Mesothelial cell of epicardium (in vitro differentiated cells): ENCODE results near the gene SCYGR6. TPM values are rescaled to one million over a fixed set of nuclear protein-coding genes. Genes with fewer than 3 reads are reported as not detected.

Experiments used
- DNase-seq, 2 experiments: peaks; one replicate each; pipeline ENCODE4 v3.0.0; 2021; ENCODE audit warnings: low spot score in 2 of 2; ENCODE audit not compliant: unreplicated experiment in 2 of 2
- H3K27ac Mint-ChIP-seq: 2 replicates; pipeline ENCODE4 v1.8.0; 2021; ENCODE audit warnings: mixed read lengths
- H3K27me3 Mint-ChIP-seq: 2 replicates; pipeline ENCODE4 v1.8.0; 2021; ENCODE audit warnings: low read depth, mixed read lengths
- H3K36me3 Mint-ChIP-seq: 2 replicates; pipeline ENCODE4 v1.8.0; 2021; ENCODE audit warnings: mixed read lengths
- H3K4me1 Mint-ChIP-seq: 2 replicates; pipeline ENCODE4 v1.8.0; 2021; ENCODE audit warnings: mixed read lengths
- H3K4me3 Mint-ChIP-seq: 2 replicates; pipeline ENCODE4 v1.8.0; 2021; ENCODE audit warnings: mild to moderate bottlenecking, moderate library complexity, mixed read lengths
- H3K9me3 Mint-ChIP-seq: 2 replicates; pipeline ENCODE4 v1.8.0; 2021; ENCODE audit warnings: mixed read lengths
- total RNA-seq: library from RNA; stranded (reverse); gene quantifications from 3 replicates; pipeline ENCODE4 v1.2.1, GENCODE V29; 2021
- TF ChIP-seq, protein P1 (sequence below): fragments of 200-600 bp; sonication (generic); IDR thresholded peaks from one replicate; pipeline ENCODE4 v1.5.0; 2021; ENCODE audit warnings: antibody characterized with exemption; ENCODE audit not compliant: unreplicated experiment

Gene SCYGR6, protein sequence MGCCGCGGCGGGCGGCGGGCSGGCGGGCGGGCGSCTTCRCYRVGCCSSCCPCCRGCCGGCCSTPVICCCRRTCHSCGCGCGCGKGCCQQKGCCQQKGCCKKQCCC
- not detected in 3 replicates for total RNA-seq

DNA sequence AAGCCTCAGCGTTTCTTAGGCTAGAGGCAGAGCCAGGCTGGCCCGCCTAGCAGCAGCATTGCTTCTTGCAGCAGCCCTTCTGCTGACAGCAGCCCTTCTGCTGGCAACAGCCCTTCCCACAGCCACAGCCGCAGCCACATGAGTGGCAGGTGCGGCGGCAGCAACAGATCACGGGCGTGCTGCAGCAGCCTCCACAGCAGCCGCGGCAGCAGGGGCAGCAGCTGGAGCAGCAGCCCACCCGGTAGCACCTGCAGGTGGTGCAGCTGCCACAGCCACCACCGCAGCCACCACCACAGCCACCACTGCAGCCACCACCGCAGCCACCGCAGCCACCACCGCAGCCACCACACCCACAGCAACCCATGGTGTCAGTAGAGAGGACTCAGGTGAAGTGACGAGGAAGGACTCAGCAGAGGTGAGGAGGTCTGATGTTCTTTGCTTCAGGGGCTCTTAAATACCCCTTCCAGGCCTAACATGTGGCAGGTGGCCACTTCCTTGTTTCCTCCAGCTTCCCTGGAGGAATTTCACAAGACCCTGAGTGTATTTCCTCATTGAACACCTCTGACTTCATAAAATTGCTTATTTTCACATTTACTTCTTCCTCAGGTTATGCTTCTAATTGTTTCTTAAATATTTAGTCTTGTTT is at the start of gene SCYGR6:
Gene SCYGR6 (minus strand): TSS at position 364 of the 646 bp plus-strand sequence. CDS start 0 bp downstream, at position 364.
- Mint-ChIP-seq H3K27ac (no peak within 1 kb of the TSS), H3K4me1 (peaks cover 10% of the 10 kb centered on the region), H3K27me3 (no peaks in the 10 kb centered on the region), H3K9me3 (no peaks in the 10 kb centered on the region), H3K36me3 (no peaks in the 10 kb centered on the region), H3K4me3 (no peak within 1 kb of the TSS)
- no peak for DNase-seq
- TF ChIP-seq, protein P1, sequence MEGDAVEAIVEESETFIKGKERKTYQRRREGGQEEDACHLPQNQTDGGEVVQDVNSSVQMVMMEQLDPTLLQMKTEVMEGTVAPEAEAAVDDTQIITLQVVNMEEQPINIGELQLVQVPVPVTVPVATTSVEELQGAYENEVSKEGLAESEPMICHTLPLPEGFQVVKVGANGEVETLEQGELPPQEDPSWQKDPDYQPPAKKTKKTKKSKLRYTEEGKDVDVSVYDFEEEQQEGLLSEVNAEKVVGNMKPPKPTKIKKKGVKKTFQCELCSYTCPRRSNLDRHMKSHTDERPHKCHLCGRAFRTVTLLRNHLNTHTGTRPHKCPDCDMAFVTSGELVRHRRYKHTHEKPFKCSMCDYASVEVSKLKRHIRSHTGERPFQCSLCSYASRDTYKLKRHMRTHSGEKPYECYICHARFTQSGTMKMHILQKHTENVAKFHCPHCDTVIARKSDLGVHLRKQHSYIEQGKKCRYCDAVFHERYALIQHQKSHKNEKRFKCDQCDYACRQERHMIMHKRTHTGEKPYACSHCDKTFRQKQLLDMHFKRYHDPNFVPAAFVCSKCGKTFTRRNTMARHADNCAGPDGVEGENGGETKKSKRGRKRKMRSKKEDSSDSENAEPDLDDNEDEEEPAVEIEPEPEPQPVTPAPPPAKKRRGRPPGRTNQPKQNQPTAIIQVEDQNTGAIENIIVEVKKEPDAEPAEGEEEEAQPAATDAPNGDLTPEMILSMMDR, result no peak

DNA sequence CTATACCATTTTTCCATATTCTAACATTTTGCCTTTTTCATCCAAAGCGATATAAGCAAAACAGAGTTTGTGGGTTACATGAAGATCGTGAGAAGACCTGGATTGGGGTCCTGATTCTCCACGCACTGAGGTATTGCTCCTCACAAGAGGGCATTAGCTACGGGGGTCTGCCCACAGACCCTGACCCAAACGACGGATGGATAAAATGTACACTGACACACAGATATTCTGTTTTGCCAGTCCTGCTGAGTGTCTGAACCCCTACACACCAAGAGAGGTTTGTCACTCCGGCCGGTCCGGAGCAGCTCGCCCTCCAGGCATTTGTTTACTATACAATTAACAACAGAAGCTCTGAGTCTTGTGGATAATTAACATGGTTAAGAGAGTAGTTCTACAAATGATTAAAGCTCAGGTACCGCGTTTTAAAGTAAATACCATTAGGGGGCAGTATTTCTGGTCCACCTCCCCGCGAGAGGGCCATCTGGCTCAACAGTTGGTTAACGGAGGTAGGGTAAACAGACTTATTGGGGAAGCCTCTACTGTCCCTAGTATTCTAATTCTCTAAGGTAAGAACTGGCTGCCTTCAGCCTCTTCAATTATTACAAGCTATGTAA is 49.6 kb upstream of the SCYGR6 start:
- H3K27me3 Mint-ChIP-seq, result no peaks in the 10 kb centered on the region
- TF ChIP-seq, protein P1, result no peak
- no peak overlapping the region for H3K27ac Mint-ChIP-seq
- no peak for DNase-seq
- no peak overlapping the region for H3K4me3 Mint-ChIP-seq
- no peaks in the 10 kb centered on the region for H3K4me1 Mint-ChIP-seq
- H3K36me3 Mint-ChIP-seq, result no peaks in the 10 kb centered on the region
- H3K9me3 Mint-ChIP-seq, result no peaks in the 10 kb centered on the region

DNA sequence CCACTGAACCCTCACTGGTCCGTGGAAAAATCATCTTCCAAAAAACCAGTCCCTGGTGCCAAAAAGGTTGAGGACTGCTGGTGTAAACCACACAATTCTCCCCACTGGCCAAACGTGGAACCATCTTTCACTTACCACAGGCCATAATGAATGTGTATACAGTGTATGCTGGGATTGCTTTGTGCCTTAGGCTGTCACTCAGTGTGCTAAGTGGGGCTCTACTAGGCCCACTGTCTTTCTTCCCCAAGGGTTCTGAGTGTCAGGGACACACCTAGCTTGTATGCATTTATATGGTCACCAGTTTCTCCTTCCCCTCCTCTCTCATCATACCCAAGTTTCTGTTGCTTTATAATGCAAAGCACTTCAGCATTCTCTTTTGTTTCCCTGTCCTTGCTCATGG is 48.4 kb upstream of the SCYGR6 start:
- H3K27me3 Mint-ChIP-seq, result no peaks in the 10 kb centered on the region
- H3K36me3 Mint-ChIP-seq, result no peaks in the 10 kb centered on the region
- no peak overlapping the region for H3K27ac Mint-ChIP-seq
- DNase-seq, result no peak
- no peaks in the 10 kb centered on the region for H3K4me1 Mint-ChIP-seq
- TF ChIP-seq, protein P1, result no peak
- no peak overlapping the region for H3K4me3 Mint-ChIP-seq
- H3K9me3 Mint-ChIP-seq, result no peaks in the 10 kb centered on the region

DNA sequence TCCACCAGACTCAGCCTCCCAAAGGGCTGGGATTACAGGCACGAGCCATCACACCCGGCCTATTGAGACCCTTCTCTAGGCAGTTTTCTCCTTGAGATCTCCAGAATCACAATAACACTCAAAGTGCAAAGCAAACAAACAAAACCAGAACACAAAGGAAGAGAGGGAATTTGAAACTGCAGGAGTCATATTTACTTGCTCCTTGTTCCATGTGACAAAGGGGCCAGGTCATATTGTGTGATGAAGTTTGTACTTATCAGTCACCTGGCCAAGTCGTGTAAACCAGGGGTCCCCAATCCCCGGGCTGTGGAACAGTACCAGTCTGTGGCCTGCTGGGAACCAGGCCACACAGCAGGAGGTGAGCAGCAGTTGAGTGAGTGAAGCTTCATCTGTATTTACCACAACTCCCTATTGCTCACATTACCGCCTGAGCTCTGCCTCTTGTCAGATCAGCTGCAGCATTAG is 47.7 kb upstream of the SCYGR6 start:
- Mint-ChIP-seq H3K36me3 (no peaks in the 10 kb centered on the region), H3K4me3 (no peak overlapping the region), H3K4me1 (no peaks in the 10 kb centered on the region), H3K27me3 (no peaks in the 10 kb centered on the region), H3K9me3 (no peaks in the 10 kb centered on the region), H3K27ac (no peak overlapping the region)
- TF ChIP-seq, protein P1, result no peak
- no peak for DNase-seq

DNA sequence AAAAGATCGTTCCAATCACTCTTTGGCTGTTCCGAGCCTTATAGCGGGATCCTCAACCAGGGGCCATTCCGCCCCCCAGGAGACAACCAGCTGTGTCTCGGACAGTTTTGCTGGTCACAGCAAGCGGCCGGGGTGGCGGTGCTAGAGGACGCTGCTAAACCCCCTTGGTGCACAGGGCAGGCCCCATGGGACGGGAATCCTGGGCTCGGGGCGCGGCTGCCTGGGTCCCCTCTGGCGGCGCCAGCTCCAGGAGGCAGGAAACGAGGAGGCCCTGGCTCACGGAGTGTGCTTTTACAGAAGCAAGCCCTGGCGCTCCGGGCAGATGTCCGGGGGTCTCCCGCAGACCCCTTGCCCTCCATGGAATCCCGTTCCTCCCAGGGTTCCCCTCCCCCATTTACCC is 43.3 kb upstream of the SCYGR6 start:
- no peaks in the 10 kb centered on the region for H3K27me3 Mint-ChIP-seq
- no peak overlapping the region for H3K27ac Mint-ChIP-seq
- no peak overlapping the region for H3K4me3 Mint-ChIP-seq
- peaks cover 6% of the 10 kb centered on the region for H3K4me1 Mint-ChIP-seq
- H3K36me3 Mint-ChIP-seq, result no peaks in the 10 kb centered on the region
- no peaks in the 10 kb centered on the region for H3K9me3 Mint-ChIP-seq
- TF ChIP-seq, protein P1, result no peak
- DNase-seq, result no peak
